ENCODE measurements around the gene CAPZB.

CAPZB gene

GRCh38 chr1:19381261-19381660 is 104.1 kb downstream of the CAPZB start:
- no peak for DNase-seq

- no peak for DNase-seq
These were observed 107.3 kb downstream of the CAPZB start for GRCh38 chr1:19377812-19378718.

- no peak for DNase-seq
These were observed 108.6 kb downstream of the CAPZB start for GRCh38 chr1:19376428-19377372.

- no peak for DNase-seq
These were observed 109.5 kb downstream of the CAPZB start for GRCh38 chr1:19375631-19376400.

- DNase-seq, result no peak
These were observed 110.4 kb downstream of the CAPZB start for GRCh38 chr1:19374926-19375325.

GRCh38 chr1:19374083-19374801 is 111.1 kb downstream of the CAPZB start:
- no peak for DNase-seq

- DNase-seq, result no peak
These were observed 111.9 kb downstream of the CAPZB start for GRCh38 chr1:19373211-19374082.

GRCh38 chr1:19372602-19373001 is 112.7 kb downstream of the CAPZB start:
- no peak for DNase-seq

GRCh38 chr1:19372136-19372514 is 113.2 kb downstream of the CAPZB start:
- DNase-seq, result no peak

- DNase-seq, result no peak
These were observed 113.9 kb downstream of the CAPZB start for GRCh38 chr1:19371226-19372135.

GRCh38 chr1:19370453-19371170 is 114.7 kb downstream of the CAPZB start:
- no peak for DNase-seq

- no peak for DNase-seq
These were observed 115.8 kb downstream of the CAPZB start for GRCh38 chr1:19369396-19370090.

GRCh38 chr1:19368964-19369363 is 116.4 kb downstream of the CAPZB start:
- no peak for DNase-seq

GRCh38 chr1:19368050-19368449 is 117.3 kb downstream of the CAPZB start:
- no peak for DNase-seq

- no peak for DNase-seq
These were observed 117.7 kb downstream of the CAPZB start for GRCh38 chr1:19367584-19368041.

- no peak for DNase-seq
These were observed 118.5 kb downstream of the CAPZB start for GRCh38 chr1:19366599-19367536.

GRCh38 chr1:19365721-19366120 is 119.6 kb downstream of the CAPZB start:
- DNase-seq, result no peak

Data from NCI-H187 treated with DMSO at 0.1 percent for 48 hours (cell line).